ENCODE data around the gene MT1E.
A peak's percentile ranks its signal among the peaks of the same experiment; 100 is the strongest.

Gene MT1E

GRCh38 chr16:56635441-56635967 is 9.9 kb downstream of the MT1E start:
- H3K4me3 ChIP-seq (ENCODE audit: low read depth, low read length), result peak overlapping the region; percentile 15
- TF ChIP-seq, protein P1, sequence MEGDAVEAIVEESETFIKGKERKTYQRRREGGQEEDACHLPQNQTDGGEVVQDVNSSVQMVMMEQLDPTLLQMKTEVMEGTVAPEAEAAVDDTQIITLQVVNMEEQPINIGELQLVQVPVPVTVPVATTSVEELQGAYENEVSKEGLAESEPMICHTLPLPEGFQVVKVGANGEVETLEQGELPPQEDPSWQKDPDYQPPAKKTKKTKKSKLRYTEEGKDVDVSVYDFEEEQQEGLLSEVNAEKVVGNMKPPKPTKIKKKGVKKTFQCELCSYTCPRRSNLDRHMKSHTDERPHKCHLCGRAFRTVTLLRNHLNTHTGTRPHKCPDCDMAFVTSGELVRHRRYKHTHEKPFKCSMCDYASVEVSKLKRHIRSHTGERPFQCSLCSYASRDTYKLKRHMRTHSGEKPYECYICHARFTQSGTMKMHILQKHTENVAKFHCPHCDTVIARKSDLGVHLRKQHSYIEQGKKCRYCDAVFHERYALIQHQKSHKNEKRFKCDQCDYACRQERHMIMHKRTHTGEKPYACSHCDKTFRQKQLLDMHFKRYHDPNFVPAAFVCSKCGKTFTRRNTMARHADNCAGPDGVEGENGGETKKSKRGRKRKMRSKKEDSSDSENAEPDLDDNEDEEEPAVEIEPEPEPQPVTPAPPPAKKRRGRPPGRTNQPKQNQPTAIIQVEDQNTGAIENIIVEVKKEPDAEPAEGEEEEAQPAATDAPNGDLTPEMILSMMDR (IDR thresholded peaks at IDR 0.05; ENCODE audit: low read depth, low read length, missing control alignments), result no peak
- DNase-seq (ENCODE audit: low read depth), result no peak
- in situ Hi-C loops (cut with HindIII; ENCODE audit: low sequenced_read_pairs), result no loop called here

DNA sequence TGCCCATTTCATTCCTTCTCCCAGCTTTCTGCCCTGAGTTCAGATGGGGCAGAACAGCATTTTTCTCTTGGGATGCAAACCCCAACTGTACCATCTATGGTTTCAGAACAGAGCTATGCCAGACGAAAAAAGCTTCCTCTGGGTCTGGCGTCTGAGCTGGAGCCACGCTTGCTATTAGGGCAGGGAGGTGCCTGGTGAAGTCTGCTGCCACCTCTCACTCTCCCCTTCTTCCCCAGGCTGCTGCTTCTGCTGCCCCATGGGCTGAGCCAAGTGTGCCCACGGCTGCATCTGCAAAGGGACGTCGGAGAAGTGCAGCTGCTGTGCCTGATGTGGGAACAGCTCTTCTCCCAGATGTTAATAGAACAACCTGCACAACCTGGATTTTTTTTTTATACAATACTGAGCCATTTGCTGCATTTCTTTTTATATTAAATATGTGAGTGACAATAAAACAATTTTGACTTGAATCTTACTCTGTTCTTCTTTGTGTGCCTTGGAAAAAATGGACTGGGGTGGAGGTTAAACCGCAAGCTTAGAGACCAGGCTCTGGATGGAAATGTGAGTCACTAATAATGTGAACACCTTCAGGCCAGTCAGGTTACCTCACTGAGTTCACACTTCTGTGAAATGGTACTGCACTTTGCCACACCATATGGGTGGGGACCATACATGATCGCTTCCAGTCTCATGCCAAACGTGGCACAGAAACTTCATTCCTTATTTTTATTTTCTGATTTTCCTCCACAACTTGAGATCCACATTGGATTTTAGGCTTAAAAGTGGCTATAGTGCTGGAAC is 11.2 kb downstream of the MT1E start:
- no peak for DNase-seq (ENCODE audit: low read depth)
- in situ Hi-C loops (cut with HindIII; ENCODE audit: low sequenced_read_pairs), result no loop called here
- TF ChIP-seq, protein P1 (IDR thresholded peaks at IDR 0.05; ENCODE audit: low read depth, low read length, missing control alignments), result no peak
- no peak overlapping the region for H3K4me3 ChIP-seq (ENCODE audit: low read depth, low read length)

DNA sequence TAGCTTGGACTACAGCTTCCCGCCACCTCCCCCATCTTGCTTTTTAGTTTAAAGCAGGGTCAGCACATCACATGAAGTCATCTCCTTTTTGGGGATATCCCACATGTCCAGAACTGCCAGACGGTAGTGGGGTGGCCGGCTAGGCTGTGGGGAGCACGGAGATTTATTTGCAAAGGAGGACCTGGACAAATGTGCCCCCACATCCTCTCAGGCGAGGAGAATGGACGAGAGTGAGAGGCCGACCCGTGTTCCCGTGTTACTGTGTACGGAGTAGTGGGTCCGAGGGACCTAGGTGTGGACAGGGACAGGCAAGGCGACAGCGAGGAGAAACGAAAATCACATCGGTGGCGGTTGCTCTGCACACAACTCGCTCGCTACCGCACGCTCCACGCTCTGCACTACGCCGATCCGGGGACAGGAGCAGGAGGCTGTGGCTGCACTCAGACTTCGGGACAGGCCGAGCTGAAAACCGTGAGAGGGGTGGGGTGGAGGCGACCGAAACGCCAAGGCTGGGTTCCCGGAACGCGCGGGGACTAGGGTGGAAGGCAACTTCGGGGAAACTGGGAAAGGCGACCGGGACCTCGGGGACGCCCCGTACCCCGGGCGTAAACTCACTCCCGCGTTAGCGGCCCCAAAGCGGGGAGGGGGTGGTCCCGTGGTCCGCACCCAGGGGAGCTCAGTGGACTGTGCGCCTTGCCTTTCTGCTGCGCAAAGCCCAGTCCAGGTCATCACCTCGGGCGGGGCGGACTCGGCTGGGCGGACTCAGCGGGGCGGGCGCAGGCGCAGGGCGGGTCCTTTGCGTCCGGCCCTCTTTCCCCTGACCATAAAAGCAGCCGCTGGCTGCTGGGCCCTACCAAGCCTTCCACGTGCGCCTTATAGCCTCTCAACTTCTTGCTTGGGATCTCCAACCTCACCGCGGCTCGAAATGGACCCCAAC is 12.5 kb downstream of the MT1E start, which contains the start of gene MT1A:
Gene MT1A (plus strand): TSS at position 853 of the 937 bp plus-strand sequence. CDS start 73 bp downstream, at position 926.
- in situ Hi-C loops (cut with HindIII; ENCODE audit: low sequenced_read_pairs), result no loop called here
- H3K4me3 ChIP-seq (ENCODE audit: low read depth, low read length), result peak within 1 kb of the TSS; percentile 49
- no peak for DNase-seq (ENCODE audit: low read depth)
- TF ChIP-seq, protein P1 (IDR thresholded peaks at IDR 0.05; ENCODE audit: low read depth, low read length, missing control alignments), result no peak

DNA sequence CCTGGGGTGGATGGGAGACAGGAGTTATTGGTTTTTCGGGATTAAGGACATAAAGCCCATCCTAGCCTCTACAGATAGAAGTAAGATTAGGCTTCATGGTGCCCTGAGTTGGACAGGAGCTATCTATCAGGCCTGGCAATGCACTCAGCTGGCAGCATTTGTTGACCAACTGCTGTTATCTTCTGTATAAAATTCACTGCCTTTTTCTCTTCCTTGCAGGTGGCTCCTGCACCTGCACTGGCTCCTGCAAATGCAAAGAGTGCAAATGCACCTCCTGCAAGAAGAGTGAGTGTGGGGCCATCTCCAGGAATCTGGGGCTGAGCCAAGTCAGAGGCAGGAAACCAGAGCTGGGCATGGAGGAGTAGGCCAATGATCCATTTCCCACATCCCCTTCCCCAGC is 13.5 kb downstream of the MT1E start:
- no peak overlapping the region for H3K4me3 ChIP-seq (ENCODE audit: low read depth, low read length)
- no peak for DNase-seq (ENCODE audit: low read depth)
- in situ Hi-C loops (cut with HindIII; ENCODE audit: low sequenced_read_pairs), result no loop called here
- TF ChIP-seq, protein P1 (IDR thresholded peaks at IDR 0.05; ENCODE audit: low read depth, low read length, missing control alignments), result no peak

GRCh38 chr16:56640076-56640475 is 14.5 kb downstream of the MT1E start:
- DNase-seq (ENCODE audit: low read depth), result no peak
- no peak overlapping the region for H3K4me3 ChIP-seq (ENCODE audit: low read depth, low read length)
- in situ Hi-C loops (cut with HindIII; ENCODE audit: low sequenced_read_pairs), result no loop called here
- TF ChIP-seq, protein P1 (IDR thresholded peaks at IDR 0.05; ENCODE audit: low read depth, low read length, missing control alignments), result no peak

GRCh38 chr16:56641166-56641565 is 15.6 kb downstream of the MT1E start:
- TF ChIP-seq, protein P1 (IDR thresholded peaks at IDR 0.05; ENCODE audit: low read depth, low read length, missing control alignments), result no peak
- in situ Hi-C loops (cut with HindIII; ENCODE audit: low sequenced_read_pairs), result no loop called here
- no peak overlapping the region for H3K4me3 ChIP-seq (ENCODE audit: low read depth, low read length)
- DNase-seq (ENCODE audit: low read depth), result no peak

Data from astrocyte of the cerebellum (primary cell).